ENCODE measurements around the gene MIA2.

The MIA2 gene

DNA sequence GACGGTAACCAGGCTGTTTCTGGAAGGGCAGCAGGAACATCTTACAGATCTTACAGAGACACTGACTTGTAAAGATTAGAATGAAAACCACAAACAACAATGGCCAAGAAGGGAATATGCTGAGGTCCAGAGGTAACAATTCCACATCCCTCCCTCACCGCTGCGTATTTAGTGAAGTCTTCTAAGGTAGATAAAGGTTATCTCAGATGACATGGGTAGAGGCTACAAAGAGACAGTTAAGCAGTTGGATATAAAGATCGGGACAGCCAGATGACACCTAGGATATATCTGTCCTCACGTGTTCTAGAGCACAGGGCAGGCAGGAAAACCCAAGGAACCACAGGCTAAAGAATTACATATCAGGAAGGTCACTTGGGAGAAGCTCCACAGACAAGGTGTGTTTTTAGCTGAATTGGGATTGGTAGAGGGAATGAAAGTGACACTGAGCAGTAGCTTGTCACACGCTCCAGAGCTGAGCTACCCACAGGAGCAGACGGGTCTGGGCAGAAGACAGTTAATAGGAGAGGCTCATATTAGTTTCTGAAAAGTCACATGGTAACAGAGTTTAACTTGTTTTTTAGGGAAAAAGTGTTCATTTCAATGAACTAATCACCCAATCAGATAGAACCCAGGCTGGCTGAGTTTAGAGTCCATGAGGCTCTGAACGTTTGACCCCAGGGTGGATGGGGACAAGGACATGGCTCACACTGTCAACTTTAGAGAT, 83.3 kb downstream of the MIA2 start:
- Histone ChIP-seq H3K4me1 (ENCODE audit: control insufficient read depth, insufficient read depth, low read depth, low read length) (no peaks in the 10 kb centered on the region), H3K9me3 (ENCODE audit: control insufficient read depth, low read length) (no peaks in the 10 kb centered on the region), H4K8ac (ENCODE audit: low read length) (no peak overlapping the region), H2BK120ac (ENCODE audit: low read depth, low read length) (no peak overlapping the region), H3K18ac (ENCODE audit: low read depth in 1 of 2, low read length in 2 of 2) (no peak overlapping the region), H3K79me1 (replicated peaks; ENCODE audit: low read length, poor library complexity, severe bottlenecking) (peaks cover 3% of the 10 kb centered on the region), H3K27me3 (ENCODE audit: control insufficient read depth in 1 of 2, insufficient read depth in 1 of 2, low read length in 2 of 2) (no peaks in the 10 kb centered on the region), H3K9ac (ENCODE audit: low read length) (no peak overlapping the region), H2AFZ (ENCODE audit: low read depth, low read length) (no peak overlapping the region), H3K14ac (ENCODE audit: low read length in 2 of 2) (no peak overlapping the region), H3K4me2 (ENCODE audit: low read length, poor library complexity, severe bottlenecking) (no peak overlapping the region), H3K23ac (ENCODE audit: low read length in 2 of 2) (no peak overlapping the region), H2BK5ac (ENCODE audit: low read depth, low read length, poor library complexity, severe bottlenecking) (no peak overlapping the region), H3K27ac (ENCODE audit: low read length, poor library complexity, severe bottlenecking) (no peak overlapping the region), H3K36me3 (ENCODE audit: control insufficient read depth in 1 of 2, insufficient read depth in 2 of 2, low read depth in 1 of 2, low read length in 2 of 2) (peaks cover 6 to 56% of the 10 kb centered on the region in 2 experiments), H4K91ac (ENCODE audit: low read length) (no peak overlapping the region), H2BK12ac (ENCODE audit: low read length in 2 of 2) (no peak overlapping the region), H3K4me3 (ENCODE audit: insufficient read depth in 1 of 2, low read depth in 1 of 2, low read length in 2 of 2) (no peak overlapping the region), H3K4ac (ENCODE audit: low read depth in 1 of 2, low read length in 2 of 2) (no peak overlapping the region), H2BK15ac (ENCODE audit: low read depth, poor library complexity, severe bottlenecking) (no peak overlapping the region), H2AK5ac (ENCODE audit: low read length, severe bottlenecking) (no peak overlapping the region)
- 98% methylated on average over 7 of the region's 8 CpGs for WGBS
- DNase-seq, result no peak

DNA sequence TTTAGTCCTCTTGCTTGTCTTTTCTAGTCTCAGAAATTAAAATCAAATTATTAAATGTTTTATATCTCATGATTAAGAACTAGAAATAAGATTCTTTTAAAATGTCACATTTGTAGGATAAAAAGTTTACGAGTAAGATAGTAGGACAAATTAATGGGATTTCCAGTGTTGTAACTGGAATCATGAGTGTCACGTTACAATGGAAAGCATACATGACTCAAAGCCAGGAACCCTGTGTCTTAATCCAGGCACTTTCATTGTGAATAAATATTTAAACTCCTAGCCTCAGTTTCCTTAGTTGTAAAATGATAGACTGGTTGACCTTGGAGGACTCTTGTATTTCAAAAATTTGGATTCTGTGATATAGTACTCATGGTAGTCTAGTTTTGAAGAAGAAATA, 84.9 kb downstream of the MIA2 start:
- H3K4me2 ChIP-seq (ENCODE audit: low read length, poor library complexity, severe bottlenecking), result no peak overlapping the region
- H3K4ac ChIP-seq (ENCODE audit: low read depth in 1 of 2, low read length in 2 of 2), result no peak overlapping the region
- no peak overlapping the region for H3K9ac ChIP-seq (ENCODE audit: low read length)

DNA sequence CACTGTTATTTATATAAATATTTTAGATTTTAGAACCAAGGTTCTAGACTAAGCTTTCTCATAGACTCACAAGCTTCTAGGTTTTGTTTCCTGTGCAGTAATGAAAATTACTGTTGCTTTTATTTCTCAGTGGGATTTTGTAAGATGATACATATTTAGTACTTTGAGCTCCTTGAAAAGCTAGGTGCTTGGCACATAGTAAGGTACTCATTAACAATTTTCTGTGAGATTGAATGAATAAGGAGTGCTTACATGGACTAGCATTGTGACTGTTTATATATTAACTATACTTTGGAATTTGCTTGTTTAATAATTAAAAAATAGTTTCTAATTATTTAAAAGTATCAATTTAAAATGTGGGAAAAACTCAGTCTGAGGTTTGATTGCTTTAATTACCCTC, 85.7 kb downstream of the MIA2 start:
- Histone ChIP-seq H3K9me3 (ENCODE audit: control insufficient read depth, low read length) (no peaks in the 10 kb centered on the region), H4K8ac (ENCODE audit: low read length) (no peak overlapping the region), H3K27me3 (ENCODE audit: control insufficient read depth in 1 of 2, insufficient read depth in 1 of 2, low read length in 2 of 2) (no peaks in the 10 kb centered on the region), H2AFZ (ENCODE audit: low read depth, low read length) (no peak overlapping the region), H2AK5ac (ENCODE audit: low read length, severe bottlenecking) (no peak overlapping the region), H3K79me1 (replicated peaks; ENCODE audit: low read length, poor library complexity, severe bottlenecking) (peaks cover 2% of the 10 kb centered on the region), H3K4me1 (ENCODE audit: control insufficient read depth, insufficient read depth, low read depth, low read length) (no peaks in the 10 kb centered on the region), H2BK120ac (ENCODE audit: low read depth, low read length) (no peak overlapping the region), H3K4me3 (ENCODE audit: insufficient read depth in 1 of 2, low read depth in 1 of 2, low read length in 2 of 2) (no peak overlapping the region), H3K27ac (ENCODE audit: low read length, poor library complexity, severe bottlenecking) (no peak overlapping the region), H3K14ac (ENCODE audit: low read length in 2 of 2) (no peak overlapping the region), H3K4ac (ENCODE audit: low read depth in 1 of 2, low read length in 2 of 2) (no peak overlapping the region), H3K36me3 (ENCODE audit: control insufficient read depth in 1 of 2, insufficient read depth in 2 of 2, low read depth in 1 of 2, low read length in 2 of 2) (peaks cover 3 to 60% of the 10 kb centered on the region in 2 experiments), H3K23ac (ENCODE audit: low read length in 2 of 2) (no peak overlapping the region), H3K4me2 (ENCODE audit: low read length, poor library complexity, severe bottlenecking) (no peak overlapping the region), H4K91ac (ENCODE audit: low read length) (no peak overlapping the region), H2BK12ac (ENCODE audit: low read length in 2 of 2) (no peak overlapping the region), H2BK5ac (ENCODE audit: low read depth, low read length, poor library complexity, severe bottlenecking) (no peak overlapping the region), H3K18ac (ENCODE audit: low read depth in 1 of 2, low read length in 2 of 2) (no peak overlapping the region), H2BK15ac (ENCODE audit: low read depth, poor library complexity, severe bottlenecking) (no peak overlapping the region), H3K9ac (ENCODE audit: low read length) (no peak overlapping the region)
- no peak for DNase-seq

More for the DNA sequence above, 84.9 kb downstream of the MIA2 start:
- Histone ChIP-seq H3K23ac (ENCODE audit: low read length in 2 of 2) (no peak overlapping the region), H3K4me3 (ENCODE audit: insufficient read depth in 1 of 2, low read depth in 1 of 2, low read length in 2 of 2) (no peak overlapping the region), H3K27me3 (ENCODE audit: control insufficient read depth in 1 of 2, insufficient read depth in 1 of 2, low read length in 2 of 2) (no peaks in the 10 kb centered on the region), H3K36me3 (ENCODE audit: control insufficient read depth in 1 of 2, insufficient read depth in 2 of 2, low read depth in 1 of 2, low read length in 2 of 2) (peaks cover 6 to 57% of the 10 kb centered on the region in 2 experiments), H2AK5ac (ENCODE audit: low read length, severe bottlenecking) (no peak overlapping the region), H3K4me1 (ENCODE audit: control insufficient read depth, insufficient read depth, low read depth, low read length) (no peaks in the 10 kb centered on the region), H4K91ac (ENCODE audit: low read length) (no peak overlapping the region), H4K8ac (ENCODE audit: low read length) (no peak overlapping the region), H3K27ac (ENCODE audit: low read length, poor library complexity, severe bottlenecking) (no peak overlapping the region), H3K9me3 (ENCODE audit: control insufficient read depth, low read length) (no peaks in the 10 kb centered on the region), H3K79me1 (replicated peaks; ENCODE audit: low read length, poor library complexity, severe bottlenecking) (peaks cover 2% of the 10 kb centered on the region), H2AFZ (ENCODE audit: low read depth, low read length) (no peak overlapping the region), H2BK15ac (ENCODE audit: low read depth, poor library complexity, severe bottlenecking) (no peak overlapping the region), H3K18ac (ENCODE audit: low read depth in 1 of 2, low read length in 2 of 2) (no peak overlapping the region), H2BK120ac (ENCODE audit: low read depth, low read length) (no peak overlapping the region), H2BK5ac (ENCODE audit: low read depth, low read length, poor library complexity, severe bottlenecking) (no peak overlapping the region), H2BK12ac (ENCODE audit: low read length in 2 of 2) (no peak overlapping the region), H3K14ac (ENCODE audit: low read length in 2 of 2) (no peak overlapping the region)
- DNase-seq, result no peak
- 96% methylated on average over 2 of the region's 2 CpGs for WGBS

DNA sequence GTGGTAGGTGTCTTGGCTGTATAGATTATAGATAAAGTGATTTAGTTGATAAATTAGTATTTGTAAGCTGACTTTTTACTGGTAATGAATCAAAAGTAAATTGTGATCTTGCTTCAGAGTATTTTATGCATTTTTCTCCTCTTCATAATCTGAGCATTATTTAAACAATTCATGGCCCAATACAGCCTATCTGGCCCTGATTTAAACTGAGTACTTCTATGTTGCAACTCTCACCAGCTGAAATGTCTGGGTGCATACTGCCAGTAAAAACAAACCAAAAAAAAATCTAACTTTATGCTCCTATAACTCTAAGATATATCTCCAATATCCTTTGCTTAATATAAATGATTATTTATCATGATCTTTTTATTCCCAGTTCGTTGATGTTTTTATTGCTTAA, 86.6 kb downstream of the MIA2 start:
- Histone ChIP-seq H2AFZ (ENCODE audit: low read depth, low read length) (no peak overlapping the region), H2BK15ac (ENCODE audit: low read depth, poor library complexity, severe bottlenecking) (no peak overlapping the region), H3K4me3 (ENCODE audit: insufficient read depth in 1 of 2, low read depth in 1 of 2, low read length in 2 of 2) (no peak overlapping the region), H3K79me1 (replicated peaks; ENCODE audit: low read length, poor library complexity, severe bottlenecking) (peaks cover 3% of the 10 kb centered on the region), H3K18ac (ENCODE audit: low read depth in 1 of 2, low read length in 2 of 2) (no peak overlapping the region), H3K4me1 (ENCODE audit: control insufficient read depth, insufficient read depth, low read depth, low read length) (no peaks in the 10 kb centered on the region), H3K27me3 (ENCODE audit: control insufficient read depth in 1 of 2, insufficient read depth in 1 of 2, low read length in 2 of 2) (no peaks in the 10 kb centered on the region), H3K4me2 (ENCODE audit: low read length, poor library complexity, severe bottlenecking) (no peak overlapping the region), H3K27ac (ENCODE audit: low read length, poor library complexity, severe bottlenecking) (no peak overlapping the region), H2BK5ac (ENCODE audit: low read depth, low read length, poor library complexity, severe bottlenecking) (no peak overlapping the region), H3K14ac (ENCODE audit: low read length in 2 of 2) (no peak overlapping the region), H2AK5ac (ENCODE audit: low read length, severe bottlenecking) (no peak overlapping the region), H2BK12ac (ENCODE audit: low read length in 2 of 2) (no peak overlapping the region), H3K23ac (ENCODE audit: low read length in 2 of 2) (no peak overlapping the region), H2BK120ac (ENCODE audit: low read depth, low read length) (no peak overlapping the region), H3K9ac (ENCODE audit: low read length) (no peak overlapping the region), H3K9me3 (ENCODE audit: control insufficient read depth, low read length) (no peaks in the 10 kb centered on the region), H3K4ac (ENCODE audit: low read depth in 1 of 2, low read length in 2 of 2) (no peak overlapping the region), H4K91ac (ENCODE audit: low read length) (no peak overlapping the region), H3K36me3 (ENCODE audit: control insufficient read depth in 1 of 2, insufficient read depth in 2 of 2, low read depth in 1 of 2, low read length in 2 of 2) (peaks cover 3 to 59% of the 10 kb centered on the region in 2 experiments), H4K8ac (ENCODE audit: low read length) (no peak overlapping the region)
- WGBS, result no CpG with 5 or more reads among the region's 1 CpG
- no peak for DNase-seq
